ENCODE measurements around the gene MRTFB.

GRCh38 chr16:14102925-14103720, 32.0 kb downstream of the MRTFB start:
- TF ChIP-seq EZH2 (optimal IDR thresholded peaks at IDR 0.05; ENCODE audit: low read depth, low read length) = no peak
- no peak for TF ChIP-seq CTCF (IDR thresholded peaks at IDR 0.05; ENCODE audit: low read length)
